Common myeloid progenitor, CD34-positive (primary cell): ENCODE measurements around the gene ALDH16A1.

Experiments
- CTCF ChIA-PET: fragments of 350-600 bp; sonication (Branson Sonifier 250); formaldehyde crosslinking; loops from one replicate; lab custom pipeline; 2021; ENCODE audit warnings: antibody characterized with exemption; lab: Charles Lee
- POLR2A ChIA-PET: fragments of 350-600 bp; sonication (Branson Sonifier 250); formaldehyde crosslinking; loops from one replicate; lab custom pipeline; 2021; ENCODE audit warnings: antibody characterized with exemption; lab: Charles Lee
- DNase-seq, 3 donors: peaks; one replicate each; pipeline versions ENCODE4 v3.0.0 to v3.0.0-alpha.2; 2013
- H3K27ac ChIP-seq, 2 experiments: 1 replicate in 1 of 2; 2 replicates in 1 of 2; pipeline ENCODE4 v1.7.0; 2013; ENCODE audit warnings: inconsistent platforms in 2 of 2, low read length in 2 of 2, mild to moderate bottlenecking in 2 of 2, low read depth in 1 of 2, moderate library complexity in 1 of 2; ENCODE audit not compliant: severe bottlenecking in 2 of 2, insufficient read depth in 1 of 2, poor library complexity in 1 of 2
- H3K27me3 ChIP-seq, 5 experiments: replicated peaks in 2 of 5; 1 replicate in 3 of 5; 2 replicates in 2 of 5; pipeline versions ENCODE4 v1.6.1 to v1.7.0; 2013; ENCODE audit warnings: low read length in 4 of 5, mild to moderate bottlenecking in 2 of 5, moderate library complexity in 2 of 5, inconsistent platforms in 1 of 5; ENCODE audit not compliant: insufficient read depth in 5 of 5, control insufficient read depth in 4 of 5
- H3K36me3 ChIP-seq, 4 experiments: 1 replicate in 2 of 4; 2 replicates in 2 of 4; pipeline versions ENCODE4 v1.6.1 to v1.7.0; 2013; ENCODE audit warnings: low read length in 3 of 4, control low read depth in 1 of 4, mild to moderate bottlenecking in 1 of 4; ENCODE audit not compliant: control insufficient read depth in 4 of 4, insufficient read depth in 4 of 4
- H3K4me1 ChIP-seq, 4 experiments: 1 replicate in 3 of 4; 2 replicates in 1 of 4; pipeline versions ENCODE4 v1.6.1 to v1.7.1; 2013; ENCODE audit warnings: low read length in 3 of 4, mild to moderate bottlenecking in 3 of 4, control low read depth in 1 of 4, inconsistent platforms in 1 of 4, moderate library complexity in 1 of 4; ENCODE audit not compliant: control insufficient read depth in 4 of 4, insufficient read depth in 4 of 4; ENCODE audit errors: control extremely low read depth in 1 of 4
- H3K4me3 ChIP-seq, 7 experiments: 1 replicate in 4 of 7; 2 replicates in 3 of 7; pipeline versions ENCODE4 v1.5.1 to v1.7.0; 2013; ENCODE audit warnings: mild to moderate bottlenecking in 7 of 7, low read length in 6 of 7, moderate library complexity in 6 of 7, inconsistent platforms in 2 of 7, low read depth in 2 of 7, control low read depth in 1 of 7; ENCODE audit not compliant: insufficient read depth in 4 of 7, control insufficient read depth in 1 of 7; ENCODE audit errors: extremely low read depth in 1 of 7
- H3K9me3 ChIP-seq, 5 experiments: 1 replicate in 4 of 5; 2 replicates in 1 of 5; pipeline versions ENCODE4 v1.6.1 to v1.7.1; 2013; ENCODE audit warnings: low read length in 4 of 5, mild to moderate bottlenecking in 2 of 5, inconsistent platforms in 1 of 5, low read depth in 1 of 5, moderate library complexity in 1 of 5; ENCODE audit not compliant: control insufficient read depth in 4 of 5, insufficient read depth in 2 of 5; ENCODE audit errors: control extremely low read depth in 1 of 5
- WGBS: methylation state at CpG from one replicate; pipeline ENCODE4 v1.1.5; 2013; ENCODE audit not compliant: insufficient coverage; 5-methylcytosine and 5-hydroxymethylcytosine counted together

Gene ALDH16A1

DNA sequence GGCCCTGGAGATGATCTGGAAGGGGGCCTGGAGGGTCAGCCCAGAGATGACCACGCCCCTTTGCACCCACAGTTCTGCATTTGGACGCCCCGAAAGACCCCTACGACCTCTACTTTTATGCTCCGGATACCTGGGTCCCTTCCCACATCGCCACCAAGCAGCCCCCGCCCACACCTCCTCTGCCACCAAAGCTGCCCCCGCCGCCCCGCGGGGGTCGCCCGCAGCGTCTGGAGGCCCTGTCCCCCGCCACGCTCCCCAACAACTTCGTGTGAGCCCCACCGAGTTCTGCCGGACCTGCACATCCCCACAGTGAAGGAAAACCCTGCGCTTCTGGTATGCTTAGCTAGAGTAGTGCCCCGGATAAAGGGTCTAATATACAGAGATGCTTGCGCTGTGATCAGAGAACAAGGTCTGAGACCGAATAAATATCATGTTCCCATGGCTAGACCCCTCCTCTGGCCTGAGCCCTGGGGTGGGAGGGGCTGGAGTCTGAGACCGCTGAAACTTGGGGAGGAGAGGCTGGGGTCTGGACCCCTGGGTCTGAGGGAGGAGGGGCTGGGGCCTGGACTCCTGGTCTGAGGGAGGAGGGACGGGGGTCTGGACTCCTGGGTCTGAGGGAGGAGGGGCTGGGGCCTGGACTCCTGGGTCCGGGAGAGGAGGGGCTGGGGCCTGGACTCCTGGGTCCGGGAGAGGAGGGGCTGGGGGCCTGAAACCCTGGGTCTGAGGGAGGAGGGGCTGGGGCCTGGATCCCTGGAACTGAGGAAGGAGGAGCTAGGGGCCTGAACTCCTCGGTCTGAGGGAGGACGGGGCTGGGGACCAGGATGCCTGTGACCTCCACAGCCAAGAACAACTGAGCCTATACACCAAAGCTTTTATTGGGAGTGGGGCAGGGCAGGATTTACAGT, 24.2 kb upstream of the ALDH16A1 start:
- WGBS = 13% methylated on average over 19 of the region's 29 CpGs
- Histone ChIP-seq H3K27ac (no peak overlapping the region), H3K4me1 (peaks cover 0 to 30% (median 16%) of the 10 kb centered on the region in 4 experiments), H3K27me3 (peaks cover 0 to 99% (median 64%) of the 10 kb centered on the region in 5 experiments), H3K9me3 (peaks cover 0 to 4% (median 0%) of the 10 kb centered on the region in 5 experiments), H3K4me3 (peak overlapping the region in 2 of 7 experiments; percentile 36 to 48), H3K36me3 (no peaks in the 10 kb centered on the region)
- no peak for DNase-seq
- POLR2A ChIA-PET = no interaction called here
- CTCF ChIA-PET = interaction anchor here (1.1 to 1.9 kb wide), 5 partner anchors 10 to 172 kb away, joined by 3 to 9 read pairs (median 3); no protein-coding TSS in a partner anchor

DNA sequence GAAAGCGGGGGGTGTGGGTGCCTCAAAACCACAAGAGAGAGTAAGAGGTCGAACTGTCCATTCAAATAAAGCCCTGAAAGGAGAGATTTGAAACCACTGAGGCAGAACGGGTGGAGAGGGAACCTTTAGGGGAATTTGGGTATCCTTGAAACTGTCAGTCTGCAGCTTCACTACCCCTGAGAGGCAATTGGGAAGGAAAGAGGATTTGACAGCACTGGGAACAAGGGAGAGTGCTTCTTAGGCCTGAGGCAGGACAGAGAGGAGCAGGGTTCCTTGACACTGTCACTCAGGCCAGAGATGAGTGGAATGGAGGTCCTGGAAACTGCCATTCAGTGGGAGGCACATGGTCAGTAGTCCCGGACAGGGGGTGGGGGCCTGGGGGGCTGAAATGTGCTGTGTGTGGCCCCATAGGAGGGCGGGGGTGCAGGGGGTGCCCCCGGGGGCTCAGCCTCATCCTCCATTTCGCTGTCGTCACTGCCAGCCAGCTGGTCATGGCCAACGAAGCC, 22.8 kb upstream of the ALDH16A1 start:
- Histone ChIP-seq H3K4me3 (no peak overlapping the region), H3K27me3 (peaks cover 0 to 99% (median 67%) of the 10 kb centered on the region in 5 experiments), H3K36me3 (no peaks in the 10 kb centered on the region), H3K4me1 (peaks cover 0 to 28% (median 15%) of the 10 kb centered on the region in 4 experiments), H3K27ac (no peak overlapping the region), H3K9me3 (peaks cover 0 to 4% (median 0%) of the 10 kb centered on the region in 5 experiments)
- POLR2A ChIA-PET = no interaction called here
- CTCF ChIA-PET = interaction anchor here (0.7 to 1.9 kb wide), 5 partner anchors 10 to 43 kb away, joined by 3 to 9 read pairs (median 4); no protein-coding TSS in a partner anchor
- WGBS = 86% methylated on average over 8 of the region's 9 CpGs
- no peak for DNase-seq

DNA sequence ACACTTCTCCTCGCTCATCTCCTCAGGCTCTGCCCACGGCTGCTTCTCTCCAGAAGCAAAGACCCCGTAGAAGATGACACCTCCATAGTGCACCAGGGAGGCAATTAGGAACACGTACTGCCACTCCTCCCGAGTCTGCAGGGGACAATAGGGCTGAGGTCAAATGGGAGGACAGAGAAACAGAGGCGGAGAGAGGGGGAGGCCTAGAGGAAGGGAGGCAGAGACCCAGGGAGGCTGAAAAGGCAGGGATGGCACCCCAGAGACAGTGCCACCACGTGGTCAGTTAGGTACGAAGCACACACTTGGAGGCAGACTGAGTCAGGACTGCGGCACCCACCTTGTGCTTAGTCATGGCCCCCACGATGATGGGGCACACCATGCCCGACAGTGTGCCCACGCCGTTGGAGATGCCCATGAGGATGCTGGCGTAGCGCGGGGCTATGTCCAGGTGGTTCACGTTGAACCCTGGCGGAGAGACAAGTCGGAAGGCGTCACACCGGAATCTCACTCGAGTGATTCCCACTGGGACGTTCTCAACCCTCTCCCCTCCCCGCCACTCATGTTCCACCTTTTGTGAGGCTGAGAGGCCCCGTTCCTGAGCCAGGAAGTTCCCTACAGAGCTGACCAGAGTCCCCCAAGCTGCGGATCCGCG, 22.2 kb upstream of the ALDH16A1 start:
- WGBS = 58% methylated on average over 25 of the region's 28 CpGs
- peak in 1 of 3 donors; percentile 30 for DNase-seq
- Histone ChIP-seq H3K4me3 (no peak overlapping the region), H3K4me1 (peaks cover 0 to 28% (median 15%) of the 10 kb centered on the region in 4 experiments), H3K27me3 (peaks cover 0 to 99% (median 67%) of the 10 kb centered on the region in 5 experiments), H3K27ac (no peak overlapping the region), H3K36me3 (no peaks in the 10 kb centered on the region), H3K9me3 (peaks cover 0 to 4% (median 0%) of the 10 kb centered on the region in 5 experiments)
- CTCF ChIA-PET = interaction anchor here (1.2 to 1.9 kb wide), 3 partner anchors 12 to 24 kb away, joined by 4 to 9 read pairs (median 4); no protein-coding TSS in a partner anchor
- POLR2A ChIA-PET = no interaction called here

GRCh38 chr19:49431330-49431749, 21.7 kb upstream of the ALDH16A1 start:
- WGBS = 40% methylated on average over 26 of the region's 29 CpGs
- Histone ChIP-seq H3K4me3 (no peak overlapping the region), H3K36me3 (no peaks in the 10 kb centered on the region), H3K4me1 (peaks cover 0 to 25% (median 14%) of the 10 kb centered on the region in 4 experiments), H3K27ac (no peak overlapping the region), H3K9me3 (peaks cover 0 to 4% (median 0%) of the 10 kb centered on the region in 5 experiments), H3K27me3 (peaks cover 0 to 99% (median 65%) of the 10 kb centered on the region in 5 experiments)
- DNase-seq = peak; percentile 36 to 54 (median 43)
- ChIA-PET CTCF (interaction anchor here (0.7 to 1.2 kb wide), 3 partner anchors 10 to 40 kb away, joined by 3 to 4 read pairs (median 3); no protein-coding TSS in a partner anchor), POLR2A (no interaction called here)

GRCh38 chr19:49432141-49433073, 20.6 kb upstream of the ALDH16A1 start:
- WGBS = 13% methylated on average over 56 of the region's 63 CpGs
- Histone ChIP-seq H3K4me3 (no peak overlapping the region), H3K9me3 (peaks cover 0 to 4% (median 0%) of the 10 kb centered on the region in 5 experiments), H3K27me3 (peaks cover 0 to 99% (median 60%) of the 10 kb centered on the region in 5 experiments), H3K4me1 (peaks cover 0 to 26% (median 13%) of the 10 kb centered on the region in 4 experiments), H3K27ac (no peak overlapping the region), H3K36me3 (no peaks in the 10 kb centered on the region)
- DNase-seq = no peak
- ChIA-PET POLR2A (no interaction called here), CTCF (interaction anchor here (0.7 to 1.2 kb wide), 3 partner anchors 11 to 41 kb away, joined by 3 to 4 read pairs (median 3); no protein-coding TSS in a partner anchor)
